BE2C (cell line): Measurements from ENCODE around the gene FBLN2.

Experiments used
- DNase-seq: peaks from one replicate; pipeline ENCODE4 v3.0.0-alpha.2; 2020
- H3K27me3 ChIP-seq: fragments of 250-450 bp; sonication (Bioruptor Pico); 2 replicates; pipeline ENCODE4 v1.5.1; 2020; ENCODE audit warnings: mild to moderate bottlenecking
- H3K36me3 ChIP-seq: fragments of 250-450 bp; sonication (Bioruptor Pico); 2 replicates; pipeline ENCODE4 v1.5.1; 2020; ENCODE audit warnings: mild to moderate bottlenecking
- H3K4me1 ChIP-seq: fragments of 250-450 bp; sonication (Bioruptor Pico); 2 replicates; pipeline ENCODE4 v1.5.1; 2020
- H3K4me3 ChIP-seq: 2 replicates; pipeline ENCODE4 v1.5.1; 2011; ENCODE audit warnings: low read depth, low read length
- H3K9me3 ChIP-seq: fragments of 250-450 bp; sonication (Bioruptor Pico); 2 replicates; pipeline ENCODE4 v1.5.1; 2020
- TF ChIP-seq, protein P1 (sequence below): IDR thresholded peaks from 2 replicates; pipeline ENCODE4 v1.5.1; 2012; ENCODE audit warnings: mild to moderate bottlenecking, low read depth, low read length

The FBLN2 gene

GRCh38 chr3:13578251-13578650 lies 29.3 kb downstream of the FBLN2 start:
- Histone ChIP-seq H3K4me3 (no peak overlapping the region), H3K27me3 (no peaks in the 10 kb centered on the region), H3K4me1 (peaks cover 14% of the 10 kb centered on the region), H3K9me3 (no peaks in the 10 kb centered on the region), H3K36me3 (no peaks in the 10 kb centered on the region)
- TF ChIP-seq, protein P1, sequence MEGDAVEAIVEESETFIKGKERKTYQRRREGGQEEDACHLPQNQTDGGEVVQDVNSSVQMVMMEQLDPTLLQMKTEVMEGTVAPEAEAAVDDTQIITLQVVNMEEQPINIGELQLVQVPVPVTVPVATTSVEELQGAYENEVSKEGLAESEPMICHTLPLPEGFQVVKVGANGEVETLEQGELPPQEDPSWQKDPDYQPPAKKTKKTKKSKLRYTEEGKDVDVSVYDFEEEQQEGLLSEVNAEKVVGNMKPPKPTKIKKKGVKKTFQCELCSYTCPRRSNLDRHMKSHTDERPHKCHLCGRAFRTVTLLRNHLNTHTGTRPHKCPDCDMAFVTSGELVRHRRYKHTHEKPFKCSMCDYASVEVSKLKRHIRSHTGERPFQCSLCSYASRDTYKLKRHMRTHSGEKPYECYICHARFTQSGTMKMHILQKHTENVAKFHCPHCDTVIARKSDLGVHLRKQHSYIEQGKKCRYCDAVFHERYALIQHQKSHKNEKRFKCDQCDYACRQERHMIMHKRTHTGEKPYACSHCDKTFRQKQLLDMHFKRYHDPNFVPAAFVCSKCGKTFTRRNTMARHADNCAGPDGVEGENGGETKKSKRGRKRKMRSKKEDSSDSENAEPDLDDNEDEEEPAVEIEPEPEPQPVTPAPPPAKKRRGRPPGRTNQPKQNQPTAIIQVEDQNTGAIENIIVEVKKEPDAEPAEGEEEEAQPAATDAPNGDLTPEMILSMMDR: no peak
- no peak for DNase-seq

DNA sequence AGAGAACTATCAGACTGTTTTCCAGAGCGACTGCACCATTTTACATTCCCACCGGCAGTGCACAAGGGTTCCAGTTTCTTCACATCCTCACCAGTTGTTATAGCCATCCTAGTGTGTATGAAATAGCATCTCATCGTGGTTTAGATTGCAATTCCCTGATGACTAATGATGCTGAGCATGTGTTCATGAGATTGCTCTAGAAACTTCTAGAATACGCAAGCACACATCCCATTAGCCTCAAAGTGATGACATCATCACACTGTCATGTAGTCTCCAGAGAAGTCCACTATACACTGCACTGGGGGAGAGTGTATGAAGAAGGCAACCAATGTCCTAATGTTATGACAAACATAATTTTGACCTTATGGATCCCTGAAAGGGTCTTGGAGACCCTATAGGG lies 30.1 kb downstream of the FBLN2 start:
- no peak overlapping the region for H3K4me3 ChIP-seq
- H3K4me1 ChIP-seq: peaks cover 12% of the 10 kb centered on the region
- H3K36me3 ChIP-seq: no peaks in the 10 kb centered on the region
- DNase-seq: no peak
- no peaks in the 10 kb centered on the region for H3K9me3 ChIP-seq
- TF ChIP-seq, protein P1: no peak
- H3K27me3 ChIP-seq: no peaks in the 10 kb centered on the region

GRCh38 chr3:13580256-13581023 lies 31.5 kb downstream of the FBLN2 start:
- Histone ChIP-seq H3K9me3 (no peaks in the 10 kb centered on the region), H3K4me3 (no peak overlapping the region), H3K27me3 (no peaks in the 10 kb centered on the region), H3K4me1 (peaks cover under 1% of the 10 kb centered on the region), H3K36me3 (no peaks in the 10 kb centered on the region)
- no peak for DNase-seq
- TF ChIP-seq, protein P1: no peak

- TF ChIP-seq, protein P1: no peak
- DNase-seq: no peak
- Histone ChIP-seq H3K27me3 (no peaks in the 10 kb centered on the region), H3K9me3 (no peaks in the 10 kb centered on the region), H3K4me3 (no peak overlapping the region), H3K36me3 (no peaks in the 10 kb centered on the region), H3K4me1 (no peaks in the 10 kb centered on the region)
These were observed 32.8 kb downstream of the FBLN2 start for GRCh38 chr3:13581485-13582365.

GRCh38 chr3:13582366-13583250 lies 33.7 kb downstream of the FBLN2 start:
- no peak overlapping the region for H3K4me3 ChIP-seq
- no peaks in the 10 kb centered on the region for H3K27me3 ChIP-seq
- no peaks in the 10 kb centered on the region for H3K4me1 ChIP-seq
- TF ChIP-seq, protein P1: no peak
- H3K36me3 ChIP-seq: no peaks in the 10 kb centered on the region
- DNase-seq: no peak
- H3K9me3 ChIP-seq: no peaks in the 10 kb centered on the region
